ENCODE data around the gene RALGPS1. TPM values are rescaled to one million over a fixed set of nuclear protein-coding genes. Genes with fewer than 3 reads are reported as not detected.

RALGPS1 gene
- polyA plus RNA-seq, 2 of the 4 experiments (the other 2 are of a cell fraction) = 5.0 to 7.9 TPM

DNA sequence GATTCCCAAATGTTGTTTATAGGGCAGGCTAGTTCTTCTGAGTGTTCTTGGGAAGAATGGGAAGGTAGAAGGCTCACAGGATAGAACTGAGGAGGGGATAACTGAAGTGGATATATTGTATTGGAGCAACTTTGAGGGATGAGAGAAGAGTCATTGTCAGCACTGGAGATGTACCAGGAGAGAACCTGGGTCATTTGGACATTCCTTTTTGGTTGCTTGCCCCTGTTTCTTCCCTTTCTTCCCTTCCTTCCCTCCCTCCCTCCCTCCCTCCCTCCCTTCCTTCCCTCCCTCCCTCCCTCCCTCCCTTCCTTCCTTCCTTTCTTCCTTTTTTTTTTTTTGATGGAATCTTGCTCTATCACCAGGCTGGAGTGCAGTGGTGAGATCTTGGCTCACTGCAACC is 45.3 kb downstream of the RALGPS1 start:
- DNase-seq (ENCODE audit: low read depth in 1 of 2, low spot score in 1 of 2) (no peak), FAIRE-seq (no peak), ATAC-seq (no peak)
- H3K4me2 ChIP-seq = no peak overlapping the region
- H3K4me3 ChIP-seq = no peak overlapping the region
- no peaks in the 10 kb centered on the region for H3K9me3 ChIP-seq
- ChIA-PET CTCF (interaction anchor here (2.4 to 20.2 kb wide), 3 partner anchors 16 to 234 kb away, joined by 5 to 373 read pairs (median 59); no protein-coding TSS in a partner anchor), POLR2A (no interaction called here)
- peaks cover 14% of the 10 kb centered on the region for H3K4me1 ChIP-seq
- H3K27ac ChIP-seq = no peak overlapping the region
- TF ChIP-seq, protein P1, sequence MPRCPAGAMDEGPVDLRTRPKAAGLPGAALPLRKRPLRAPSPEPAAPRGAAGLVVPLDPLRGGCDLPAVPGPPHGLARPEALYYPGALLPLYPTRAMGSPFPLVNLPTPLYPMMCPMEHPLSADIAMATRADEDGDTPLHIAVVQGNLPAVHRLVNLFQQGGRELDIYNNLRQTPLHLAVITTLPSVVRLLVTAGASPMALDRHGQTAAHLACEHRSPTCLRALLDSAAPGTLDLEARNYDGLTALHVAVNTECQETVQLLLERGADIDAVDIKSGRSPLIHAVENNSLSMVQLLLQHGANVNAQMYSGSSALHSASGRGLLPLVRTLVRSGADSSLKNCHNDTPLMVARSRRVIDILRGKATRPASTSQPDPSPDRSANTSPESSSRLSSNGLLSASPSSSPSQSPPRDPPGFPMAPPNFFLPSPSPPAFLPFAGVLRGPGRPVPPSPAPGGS (IDR thresholded peaks at IDR 0.05) = no peak
- no peak for TF ChIP-seq ZFP36 (IDR thresholded peaks at IDR 0.05; ENCODE audit: borderline replicate concordance, partially characterized antibody)
- no peak for TF ChIP-seq SREBF2 (IDR thresholded peaks at IDR 0.05)
- no peak for TF ChIP-seq EHF (CRISPR knock-in tag; IDR thresholded peaks at IDR 0.05)
- no peak for TF ChIP-seq USF2 (IDR thresholded peaks at IDR 0.05)
- TF ChIP-seq RNF2 (IDR thresholded peaks at IDR 0.05; ENCODE audit: borderline replicate concordance, low read depth) = no peak
- TF ChIP-seq HES2 (IDR thresholded peaks at IDR 0.05) = no peak
- no peak for TF ChIP-seq BHLHE40 (IDR thresholded peaks at IDR 0.05; ENCODE audit: low read depth, low read length)
- TF ChIP-seq CBX8 (IDR thresholded peaks at IDR 0.05) = no peak
- TF ChIP-seq REST (IDR thresholded peaks at IDR 0.05) = no peak
- no peak for TF ChIP-seq HOXB13 (CRISPR knock-in tag; IDR thresholded peaks at IDR 0.05; ENCODE audit: low read depth)
- TF ChIP-seq ZC3H11A (IDR thresholded peaks at IDR 0.05) = no peak
- no peak for TF ChIP-seq NR3C1 (IDR thresholded peaks at IDR 0.05)
- TF ChIP-seq RCOR1 (IDR thresholded peaks at IDR 0.05; ENCODE audit: low read depth, low read length) = no peak
- no peak for TF ChIP-seq HDAC2 (IDR thresholded peaks at IDR 0.05)
- no peak for TF ChIP-seq NFE2L2 (conservative IDR thresholded peaks at IDR 0.05; ENCODE audit: low read length)
- TF ChIP-seq TP53 (CRISPR knock-in tag; IDR thresholded peaks at IDR 0.05) = no peak
- TF ChIP-seq MAFK (IDR thresholded peaks at IDR 0.05; ENCODE audit: partially characterized antibody) = no peak
- TF ChIP-seq, protein P2, sequence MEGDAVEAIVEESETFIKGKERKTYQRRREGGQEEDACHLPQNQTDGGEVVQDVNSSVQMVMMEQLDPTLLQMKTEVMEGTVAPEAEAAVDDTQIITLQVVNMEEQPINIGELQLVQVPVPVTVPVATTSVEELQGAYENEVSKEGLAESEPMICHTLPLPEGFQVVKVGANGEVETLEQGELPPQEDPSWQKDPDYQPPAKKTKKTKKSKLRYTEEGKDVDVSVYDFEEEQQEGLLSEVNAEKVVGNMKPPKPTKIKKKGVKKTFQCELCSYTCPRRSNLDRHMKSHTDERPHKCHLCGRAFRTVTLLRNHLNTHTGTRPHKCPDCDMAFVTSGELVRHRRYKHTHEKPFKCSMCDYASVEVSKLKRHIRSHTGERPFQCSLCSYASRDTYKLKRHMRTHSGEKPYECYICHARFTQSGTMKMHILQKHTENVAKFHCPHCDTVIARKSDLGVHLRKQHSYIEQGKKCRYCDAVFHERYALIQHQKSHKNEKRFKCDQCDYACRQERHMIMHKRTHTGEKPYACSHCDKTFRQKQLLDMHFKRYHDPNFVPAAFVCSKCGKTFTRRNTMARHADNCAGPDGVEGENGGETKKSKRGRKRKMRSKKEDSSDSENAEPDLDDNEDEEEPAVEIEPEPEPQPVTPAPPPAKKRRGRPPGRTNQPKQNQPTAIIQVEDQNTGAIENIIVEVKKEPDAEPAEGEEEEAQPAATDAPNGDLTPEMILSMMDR (IDR thresholded peaks at IDR 0.05) = no peak

GRCh38 chr9:126962336-126962735 is 47.8 kb downstream of the RALGPS1 start:
- no peak for FAIRE-seq
- Histone ChIP-seq H3K4me1 (peaks cover 13% of the 10 kb centered on the region), H3K4me3 (no peak overlapping the region), H3K9me3 (no peaks in the 10 kb centered on the region), H3K27ac (no peak overlapping the region), H3K4me2 (no peak overlapping the region)
- 64% methylated on average over 6 of the region's 6 CpGs for WGBS (ENCODE audit: missing lambda C conversion rate)
- no peak for DNase-seq (ENCODE audit: low read depth in 1 of 2, low spot score in 1 of 2)
- CTCF ChIA-PET = interaction anchor here (5.4 to 20.2 kb wide), 3 partner anchors 22 to 232 kb away, joined by 59 to 373 read pairs (median 59); no protein-coding TSS in a partner anchor
- POLR2A ChIA-PET = no interaction called here
- no peak for ATAC-seq
- TF ChIP-seq, protein P3, sequence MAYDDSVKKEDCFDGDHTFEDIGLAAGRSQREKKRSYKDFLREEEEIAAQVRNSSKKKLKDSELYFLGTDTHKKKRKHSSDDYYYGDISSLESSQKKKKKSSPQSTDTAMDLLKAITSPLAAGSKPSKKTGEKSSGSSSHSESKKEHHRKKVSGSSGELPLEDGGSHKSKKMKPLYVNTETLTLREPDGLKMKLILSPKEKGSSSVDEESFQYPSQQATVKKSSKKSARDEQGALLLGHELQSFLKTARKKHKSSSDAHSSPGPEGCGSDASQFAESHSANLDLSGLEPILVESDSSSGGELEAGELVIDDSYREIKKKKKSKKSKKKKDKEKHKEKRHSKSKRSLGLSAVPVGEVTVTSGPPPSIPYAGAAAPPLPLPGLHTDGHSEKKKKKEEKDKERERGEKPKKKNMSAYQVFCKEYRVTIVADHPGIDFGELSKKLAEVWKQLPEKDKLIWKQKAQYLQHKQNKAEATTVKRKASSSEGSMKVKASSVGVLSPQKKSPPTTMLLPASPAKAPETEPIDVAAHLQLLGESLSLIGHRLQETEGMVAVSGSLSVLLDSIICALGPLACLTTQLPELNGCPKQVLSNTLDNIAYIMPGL (CRISPR knock-in tag; IDR thresholded peaks at IDR 0.05; ENCODE audit: borderline replicate concordance) = no peak
- TF ChIP-seq, protein P2 (IDR thresholded peaks at IDR 0.05) = no peak
- TF ChIP-seq RCOR1 (IDR thresholded peaks at IDR 0.05; ENCODE audit: low read depth, low read length) (no peak), HES2 (IDR thresholded peaks at IDR 0.05) (no peak), ZNF302 (CRISPR knock-in tag; IDR thresholded peaks at IDR 0.05) (no peak), KDM5A (IDR thresholded peaks at IDR 0.05) (no peak), ATOH8 (CRISPR knock-in tag; IDR thresholded peaks at IDR 0.05; ENCODE audit: low read depth) (no peak)

Data from A549 (cell line).